Measurements from ENCODE around the gene APLNR. TPM values are rescaled to one million over a fixed set of nuclear protein-coding genes. Genes with fewer than 3 reads are reported as not detected.
"Not testable (repeated sequence)": the region's sequence is repeated elsewhere in the genome, so short reads cannot be mapped to it uniquely, and the experiment has no call there.

APLNR gene
- total and polyA plus RNA-seq, 2 of the 4 experiments (the other 2 are of a cell fraction), result not detected

GRCh38 chr11:57281546-57281945 is 44.5 kb upstream of the APLNR start:
- dilution Hi-C loops (cut with HindIII; ENCODE audit: low sequenced_read_pairs, unreplicated experiment); BruUV-seq (replicated peaks); H3K27me3 ChIP-seq (ENCODE audit: control insufficient read depth, insufficient read depth, low read length); in situ Hi-C loops (cut with MboI; ENCODE audit: low sequenced_read_pairs); H3K9ac ChIP-seq (ENCODE audit: low read depth, low read length); H4K91ac ChIP-seq (ENCODE audit: insufficient read depth, low read depth, low read length); H2BK120ac ChIP-seq (ENCODE audit: low read depth, low read length); DNase-seq; H2BK20ac ChIP-seq (ENCODE audit: low read depth, low read length); H4K5ac ChIP-seq (ENCODE audit: low read depth, low read length); H3K36me3 ChIP-seq (ENCODE audit: control insufficient read depth, insufficient read depth, low read length); ATAC-seq (ENCODE audit: low read depth); H3K27ac ChIP-seq (ENCODE audit: insufficient read depth, low read length); H2BK15ac ChIP-seq (ENCODE audit: low read depth, low read length); H3K56ac ChIP-seq (ENCODE audit: extremely low read depth, insufficient read depth, low read length); H3K4ac ChIP-seq (ENCODE audit: low read depth, low read length); H2AK5ac ChIP-seq (ENCODE audit: low read depth, low read length); H2BK5ac ChIP-seq (ENCODE audit: low read depth, low read length, poor library complexity, severe bottlenecking); H4K20me1 ChIP-seq (ENCODE audit: insufficient read depth, low read length); H3K14ac ChIP-seq (replicated peaks; ENCODE audit: low read depth, low read length); H3K4me3 ChIP-seq (ENCODE audit: insufficient read depth, low read depth, low read length); POLR2A ChIA-PET (ENCODE audit: unreplicated experiment); H3K23ac ChIP-seq (ENCODE audit: low read depth, low read length); H2AK9ac ChIP-seq (replicated peaks; ENCODE audit: low read depth, low read length, poor library complexity); CTCF ChIA-PET; H4K8ac ChIP-seq (ENCODE audit: low read depth in 2 of 2, low read length in 2 of 2); H3K18ac ChIP-seq (ENCODE audit: low read depth, low read length); H2AFZ ChIP-seq (replicated peaks; ENCODE audit: low read length, poor library complexity); intact Hi-C loops (cut with micrococcal nuclease); H3K79me1 ChIP-seq (ENCODE audit: low read depth in 1 of 2, low read length in 2 of 2); H3K4me2 ChIP-seq (ENCODE audit: low read depth, low read length); H3K9me3 ChIP-seq (ENCODE audit: control insufficient read depth, insufficient read depth, low read length): not testable (repeated sequence)
- 80% methylated on average over 2 of the region's 6 CpGs; no CpG with 5 or more reads in 1 of the 2 experiments for WGBS, 2 experiments (ENCODE audit: extremely low coverage in 2 of 2, insufficient read length in 1 of 2)
- Histone ChIP-seq H3K9me1 (ENCODE audit: insufficient read depth, low read length) (peaks cover 12% of the 10 kb centered on the region), H3K4me1 (ENCODE audit: control insufficient read depth, insufficient read depth, low read length) (peaks cover 20% of the 10 kb centered on the region)

Measured in IMR-90 (cell line).